ENCODE results near the gene DOK4.

The DOK4 gene

GRCh38 chr16:57478396-57479204, 7.7 kb downstream of the DOK4 start:
- in situ Hi-C loops (cut with MboI; ENCODE audit: low sequenced_read_pairs): no loop called here

- in situ Hi-C loops (cut with MboI; ENCODE audit: low sequenced_read_pairs): no loop called here
Observed at GRCh38 chr16:57477531-57478202, 8.6 kb downstream of the DOK4 start.

GRCh38 chr16:57476546-57477410, 9.5 kb downstream of the DOK4 start:
- in situ Hi-C loops (cut with MboI; ENCODE audit: low sequenced_read_pairs): no loop called here

- in situ Hi-C loops (cut with MboI; ENCODE audit: low sequenced_read_pairs): no loop called here
Observed at GRCh38 chr16:57475711-57476339, 10.5 kb downstream of the DOK4 start.

GRCh38 chr16:57474671-57475661, 11.3 kb downstream of the DOK4 start:
- in situ Hi-C loops (cut with MboI; ENCODE audit: low sequenced_read_pairs): no loop called here

- in situ Hi-C loops (cut with MboI; ENCODE audit: low sequenced_read_pairs): no loop called here
Observed at GRCh38 chr16:57473906-57474305, 12.4 kb downstream of the DOK4 start.

GRCh38 chr16:57473176-57473840, 13.0 kb downstream of the DOK4 start:
- in situ Hi-C loops (cut with MboI; ENCODE audit: low sequenced_read_pairs): no loop called here

GRCh38 chr16:57472665-57473060, 13.6 kb downstream of the DOK4 start:
- in situ Hi-C loops (cut with MboI; ENCODE audit: low sequenced_read_pairs): no loop called here

- in situ Hi-C loops (cut with MboI; ENCODE audit: low sequenced_read_pairs): no loop called here
Observed at GRCh38 chr16:57471852-57472664, 14.2 kb downstream of the DOK4 start.

- in situ Hi-C loops (cut with MboI; ENCODE audit: low sequenced_read_pairs): no loop called here
Observed at GRCh38 chr16:57471209-57471608, 15.1 kb downstream of the DOK4 start.

- in situ Hi-C loops (cut with MboI; ENCODE audit: low sequenced_read_pairs): no loop called here
Observed at GRCh38 chr16:57470711-57471110, 15.6 kb downstream of the DOK4 start.

GRCh38 chr16:57469917-57470470, 16.3 kb downstream of the DOK4 start:
- in situ Hi-C loops (cut with MboI; ENCODE audit: low sequenced_read_pairs): no loop called here

GRCh38 chr16:57469046-57469445, 17.2 kb downstream of the DOK4 start:
- in situ Hi-C loops (cut with MboI; ENCODE audit: low sequenced_read_pairs): no loop called here

- in situ Hi-C loops (cut with MboI; ENCODE audit: low sequenced_read_pairs): no loop called here
Observed at GRCh38 chr16:57468346-57468745, 17.9 kb downstream of the DOK4 start.

- in situ Hi-C loops (cut with MboI; ENCODE audit: low sequenced_read_pairs): no loop called here
Observed at GRCh38 chr16:57464523-57464922, 21.8 kb downstream of the DOK4 start.

GRCh38 chr16:57462978-57463362, 23.3 kb downstream of the DOK4 start:
- in situ Hi-C loops (cut with MboI; ENCODE audit: low sequenced_read_pairs): no loop called here

- in situ Hi-C loops (cut with MboI; ENCODE audit: low sequenced_read_pairs): no loop called here
Observed at GRCh38 chr16:57462209-57462977, 23.9 kb downstream of the DOK4 start, which contains the start of gene POLR2C. Gene POLR2C (plus strand): TSS chr16:57462679. CDS start chr16:57462725, 46 bp downstream.
